ENCODE measurements around the gene TRIL. TPM values are rescaled to one million over a fixed set of nuclear protein-coding genes. Genes with fewer than 3 reads are reported as not detected.

TRIL gene
- total RNA-seq, 1 donor = under 0.01 TPM

GRCh38 chr7:28990200-28990960 is 32.2 kb upstream of the TRIL start:
- H3K4me3 ChIP-seq (ENCODE audit: low read depth, low read length) = no peak overlapping the region
- no peak for DNase-seq (ENCODE audit: low read depth)
- TF ChIP-seq, protein P1, sequence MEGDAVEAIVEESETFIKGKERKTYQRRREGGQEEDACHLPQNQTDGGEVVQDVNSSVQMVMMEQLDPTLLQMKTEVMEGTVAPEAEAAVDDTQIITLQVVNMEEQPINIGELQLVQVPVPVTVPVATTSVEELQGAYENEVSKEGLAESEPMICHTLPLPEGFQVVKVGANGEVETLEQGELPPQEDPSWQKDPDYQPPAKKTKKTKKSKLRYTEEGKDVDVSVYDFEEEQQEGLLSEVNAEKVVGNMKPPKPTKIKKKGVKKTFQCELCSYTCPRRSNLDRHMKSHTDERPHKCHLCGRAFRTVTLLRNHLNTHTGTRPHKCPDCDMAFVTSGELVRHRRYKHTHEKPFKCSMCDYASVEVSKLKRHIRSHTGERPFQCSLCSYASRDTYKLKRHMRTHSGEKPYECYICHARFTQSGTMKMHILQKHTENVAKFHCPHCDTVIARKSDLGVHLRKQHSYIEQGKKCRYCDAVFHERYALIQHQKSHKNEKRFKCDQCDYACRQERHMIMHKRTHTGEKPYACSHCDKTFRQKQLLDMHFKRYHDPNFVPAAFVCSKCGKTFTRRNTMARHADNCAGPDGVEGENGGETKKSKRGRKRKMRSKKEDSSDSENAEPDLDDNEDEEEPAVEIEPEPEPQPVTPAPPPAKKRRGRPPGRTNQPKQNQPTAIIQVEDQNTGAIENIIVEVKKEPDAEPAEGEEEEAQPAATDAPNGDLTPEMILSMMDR (IDR thresholded peaks at IDR 0.05; ENCODE audit: insufficient read depth, low read depth, low read length) = no peak

GRCh38 chr7:28989211-28989980 is 31.3 kb upstream of the TRIL start:
- TF ChIP-seq, protein P1 (IDR thresholded peaks at IDR 0.05; ENCODE audit: insufficient read depth, low read depth, low read length) = no peak
- no peak for DNase-seq (ENCODE audit: low read depth)
- no peak overlapping the region for H3K4me3 ChIP-seq (ENCODE audit: low read depth, low read length)

GRCh38 chr7:28988810-28989209 is 30.7 kb upstream of the TRIL start:
- H3K4me3 ChIP-seq (ENCODE audit: low read depth, low read length) = no peak overlapping the region
- DNase-seq (ENCODE audit: low read depth) = peak; percentile 79
- TF ChIP-seq, protein P1 (IDR thresholded peaks at IDR 0.05; ENCODE audit: insufficient read depth, low read depth, low read length) = no peak

- H3K4me3 ChIP-seq (ENCODE audit: low read depth, low read length) = no peak overlapping the region
- peak; percentile 27 for DNase-seq (ENCODE audit: low read depth)
- TF ChIP-seq, protein P1 (IDR thresholded peaks at IDR 0.05; ENCODE audit: insufficient read depth, low read depth, low read length) = no peak
Observed at GRCh38 chr7:28988091-28988490, 30.0 kb upstream of the TRIL start.

GRCh38 chr7:28986765-28987110 is 28.6 kb upstream of the TRIL start:
- DNase-seq (ENCODE audit: low read depth) = peak; percentile 93
- TF ChIP-seq, protein P1 (IDR thresholded peaks at IDR 0.05; ENCODE audit: insufficient read depth, low read depth, low read length) = no peak
- no peak overlapping the region for H3K4me3 ChIP-seq (ENCODE audit: low read depth, low read length)

DNA sequence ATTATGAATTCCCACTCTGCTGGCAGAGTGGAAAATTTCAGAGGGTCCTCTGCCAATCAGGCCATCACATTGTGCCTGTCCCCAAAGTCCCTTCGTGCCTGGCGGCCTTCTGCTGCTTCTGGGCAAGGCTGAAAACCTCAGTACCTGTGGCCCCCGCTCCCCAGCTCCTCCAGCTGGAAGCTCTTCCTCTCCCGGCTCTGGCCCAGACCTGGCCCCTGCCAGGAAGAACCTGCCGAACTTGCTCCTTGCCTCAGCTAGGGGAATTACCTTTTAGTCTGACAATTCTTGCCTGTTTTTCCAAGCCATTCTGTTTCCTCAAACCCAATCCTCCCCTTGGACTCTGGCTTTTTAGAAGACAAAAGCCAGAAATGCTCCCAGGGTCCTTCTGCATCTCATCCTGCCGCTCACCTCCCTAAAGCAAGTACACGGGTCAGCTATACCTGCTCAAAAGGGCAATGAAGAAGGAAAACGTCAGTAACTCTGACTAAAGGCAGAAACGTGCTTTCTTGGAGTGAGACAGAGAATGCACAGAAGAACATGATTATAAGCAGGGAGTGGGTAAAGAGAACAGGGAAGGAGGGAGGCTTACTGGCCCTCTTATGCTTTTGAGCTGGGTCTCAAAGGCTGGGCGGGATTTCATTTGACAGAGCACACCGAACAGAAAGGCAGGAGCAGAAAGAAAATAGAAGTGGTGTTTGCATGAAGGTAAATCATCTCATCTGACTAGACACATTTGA is 28.1 kb upstream of the TRIL start:
- TF ChIP-seq, protein P1 (IDR thresholded peaks at IDR 0.05; ENCODE audit: insufficient read depth, low read depth, low read length) = no peak
- DNase-seq (ENCODE audit: low read depth) = no peak
- H3K4me3 ChIP-seq (ENCODE audit: low read depth, low read length) = no peak overlapping the region
